ENCODE measurements around the gene KCNJ9. TPM values are rescaled to one million over a fixed set of nuclear protein-coding genes. Genes with fewer than 3 reads are reported as not detected.

Gene KCNJ9
- polyA plus RNA-seq, 1 donor from 2014 or later, result 8.0 TPM

- no peak for TF ChIP-seq EP300 (conservative IDR thresholded peaks at IDR 0.05; ENCODE audit: poor library complexity, severe bottlenecking)
- TF ChIP-seq, protein P1, sequence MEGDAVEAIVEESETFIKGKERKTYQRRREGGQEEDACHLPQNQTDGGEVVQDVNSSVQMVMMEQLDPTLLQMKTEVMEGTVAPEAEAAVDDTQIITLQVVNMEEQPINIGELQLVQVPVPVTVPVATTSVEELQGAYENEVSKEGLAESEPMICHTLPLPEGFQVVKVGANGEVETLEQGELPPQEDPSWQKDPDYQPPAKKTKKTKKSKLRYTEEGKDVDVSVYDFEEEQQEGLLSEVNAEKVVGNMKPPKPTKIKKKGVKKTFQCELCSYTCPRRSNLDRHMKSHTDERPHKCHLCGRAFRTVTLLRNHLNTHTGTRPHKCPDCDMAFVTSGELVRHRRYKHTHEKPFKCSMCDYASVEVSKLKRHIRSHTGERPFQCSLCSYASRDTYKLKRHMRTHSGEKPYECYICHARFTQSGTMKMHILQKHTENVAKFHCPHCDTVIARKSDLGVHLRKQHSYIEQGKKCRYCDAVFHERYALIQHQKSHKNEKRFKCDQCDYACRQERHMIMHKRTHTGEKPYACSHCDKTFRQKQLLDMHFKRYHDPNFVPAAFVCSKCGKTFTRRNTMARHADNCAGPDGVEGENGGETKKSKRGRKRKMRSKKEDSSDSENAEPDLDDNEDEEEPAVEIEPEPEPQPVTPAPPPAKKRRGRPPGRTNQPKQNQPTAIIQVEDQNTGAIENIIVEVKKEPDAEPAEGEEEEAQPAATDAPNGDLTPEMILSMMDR (IDR thresholded peaks at IDR 0.05; ENCODE audit: poor library complexity, severe bottlenecking), result no peak
- TF ChIP-seq MXI1 (conservative IDR thresholded peaks at IDR 0.05; ENCODE audit: poor library complexity, severe bottlenecking), result no peak
- no peak for TF ChIP-seq POLR2AphosphoS5 (IDR thresholded peaks at IDR 0.05)
- TF ChIP-seq RAD21 (conservative IDR thresholded peaks at IDR 0.05), result no peak
- TF ChIP-seq TAF1 (IDR thresholded peaks at IDR 0.05; ENCODE audit: low read depth), result no peak
- TF ChIP-seq REST (IDR thresholded peaks at IDR 0.05; ENCODE audit: borderline replicate concordance), result no peak
- Histone ChIP-seq H3K27me3 (ENCODE audit: insufficient read depth, low read depth, low read length) (no peaks in the 10 kb centered on the region), H3K27ac (ENCODE audit: low read length) (no peak overlapping the region), H3K36me3 (ENCODE audit: insufficient read depth, low read length) (no peaks in the 10 kb centered on the region), H2AFZ (ENCODE audit: low read depth, low read length) (no peak overlapping the region), H3K79me2 (replicated peaks; ENCODE audit: insufficient read depth, low read length) (no peaks in the 10 kb centered on the region), H3K9ac (ENCODE audit: low read length) (no peak overlapping the region), H3K9me2 (ENCODE audit: insufficient read depth, low read length) (no peaks in the 10 kb centered on the region), H4K20me1 (ENCODE audit: insufficient read depth) (no peaks in the 10 kb centered on the region), H3K4me3 (ENCODE audit: low read length) (no peak overlapping the region), H3K4me2 (ENCODE audit: low read length) (no peak overlapping the region), H3K9me3 (ENCODE audit: low read length) (no peaks in the 10 kb centered on the region), H3F3A (ENCODE audit: insufficient read depth, low read length, poor library complexity, severe bottlenecking) (no peaks in the 10 kb centered on the region)
Measured at GRCh38 chr1:160050619-160051018, 30.7 kb upstream of the KCNJ9 start.

DNA sequence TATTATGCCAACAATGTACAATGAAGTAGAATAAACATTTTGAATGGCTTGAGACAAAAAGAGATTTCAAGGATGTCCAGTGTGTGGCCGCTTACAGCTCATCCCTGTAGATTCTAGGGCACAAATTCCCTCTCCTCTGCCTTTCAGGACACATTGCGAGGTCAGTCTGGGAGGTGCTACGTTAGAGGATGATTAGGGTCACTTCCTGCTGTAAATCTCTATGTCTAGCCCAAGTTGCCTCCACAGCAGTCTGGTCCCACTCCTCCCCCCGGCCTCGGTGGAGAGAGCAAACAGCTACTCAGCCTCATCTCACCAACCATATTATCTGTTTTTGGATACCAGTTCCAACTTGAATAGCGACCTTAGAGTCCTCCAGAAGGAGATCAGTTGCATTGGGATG lies 28.4 kb upstream of the KCNJ9 start:
- no peak overlapping the region for H3K4me3 ChIP-seq (ENCODE audit: low read length)
- H3K9me3 ChIP-seq (ENCODE audit: low read length), result no peaks in the 10 kb centered on the region
- H3K4me2 ChIP-seq (ENCODE audit: low read length), result no peak overlapping the region
- H3K79me2 ChIP-seq (replicated peaks; ENCODE audit: insufficient read depth, low read length), result no peaks in the 10 kb centered on the region
- no peaks in the 10 kb centered on the region for H3K36me3 ChIP-seq (ENCODE audit: insufficient read depth, low read length)
- H3K27me3 ChIP-seq (ENCODE audit: insufficient read depth, low read depth, low read length), result no peaks in the 10 kb centered on the region
- no peaks in the 10 kb centered on the region for H3K9me2 ChIP-seq (ENCODE audit: insufficient read depth, low read length)
- H2AFZ ChIP-seq (ENCODE audit: low read depth, low read length), result no peak overlapping the region
- TF ChIP-seq, protein P1 (IDR thresholded peaks at IDR 0.05; ENCODE audit: poor library complexity, severe bottlenecking), result no peak
- TF ChIP-seq POLR2AphosphoS5 (IDR thresholded peaks at IDR 0.05) (no peak), SMC3 (conservative IDR thresholded peaks at IDR 0.05; ENCODE audit: poor library complexity) (no peak), EP300 (conservative IDR thresholded peaks at IDR 0.05; ENCODE audit: poor library complexity, severe bottlenecking) (no peak), MXI1 (conservative IDR thresholded peaks at IDR 0.05; ENCODE audit: poor library complexity, severe bottlenecking) (no peak), RAD21 (conservative IDR thresholded peaks at IDR 0.05) (no peak), EZH2 (IDR thresholded peaks at IDR 0.05; ENCODE audit: borderline replicate concordance, insufficient read depth, low read length, poor library complexity, severe bottlenecking) (no peak), REST (IDR thresholded peaks at IDR 0.05; ENCODE audit: borderline replicate concordance) (no peak), TAF1 (IDR thresholded peaks at IDR 0.05; ENCODE audit: low read depth) (no peak)
- no peak overlapping the region for H3K9ac ChIP-seq (ENCODE audit: low read length)
- no peaks in the 10 kb centered on the region for H3F3A ChIP-seq (ENCODE audit: insufficient read depth, low read length, poor library complexity, severe bottlenecking)
- H3K27ac ChIP-seq (ENCODE audit: low read length), result no peak overlapping the region
- H4K20me1 ChIP-seq (ENCODE audit: insufficient read depth), result no peaks in the 10 kb centered on the region

All from neural cell (in vitro differentiated cells).